ENCODE results near the gene TRAPPC10. TPM values are rescaled to one million over a fixed set of nuclear protein-coding genes. Genes with fewer than 3 reads are reported as not detected.

Gene TRAPPC10
- total and polyA plus RNA-seq, 5 donors from 2014 or later: 13.5 to 132 (median 17.9) TPM

DNA sequence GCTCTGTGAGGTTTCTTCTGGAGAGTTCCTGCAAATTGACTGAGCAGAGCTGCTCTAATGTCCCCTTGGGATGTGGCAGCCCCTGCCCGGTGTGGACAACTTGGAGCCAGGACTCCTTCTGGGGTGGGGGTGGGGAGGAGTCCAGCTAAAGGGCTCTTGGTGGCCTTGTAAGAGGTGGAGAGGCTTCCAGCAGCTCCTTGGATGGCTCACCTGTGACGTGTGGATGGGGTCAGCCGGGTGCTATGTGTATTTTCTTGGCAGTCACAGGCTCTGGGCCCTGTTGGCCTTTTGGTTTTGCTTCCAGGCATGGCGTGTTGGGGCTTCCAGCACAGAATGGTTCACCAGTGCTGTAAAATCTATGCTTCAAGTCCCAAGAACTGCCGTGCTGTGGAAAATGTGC, 38.2 kb downstream of the TRAPPC10 start:
- ATAC-seq (ENCODE audit: low read depth in 2 of 2) (no peak), DNase-seq (no peak)
- H3K27ac Mint-ChIP-seq: peak overlapping the region in 2 of 3 donors; percentile 82 to 91
- H3K9me3 Mint-ChIP-seq: peaks cover 0 to 2% (median 0%) of the 10 kb centered on the region in 7 donors
- no peaks in the 10 kb centered on the region for H3K27me3 Mint-ChIP-seq
- H3K4me3 ChIP-seq (ENCODE audit: low read depth, low read length): no peak overlapping the region
- peaks cover 68% of the 10 kb centered on the region for H3K36me3 ChIP-seq (ENCODE audit: control insufficient read depth, insufficient read depth, low read length)
- H3K27me3 ChIP-seq (ENCODE audit: control insufficient read depth, insufficient read depth, low read length): no peaks in the 10 kb centered on the region
- H3K4me3 Mint-ChIP-seq: no peak overlapping the region
- H3K4me1 ChIP-seq (ENCODE audit: control insufficient read depth, insufficient read depth, low read length, poor library complexity, severe bottlenecking): no peaks in the 10 kb centered on the region
- no peak overlapping the region for H3K27ac ChIP-seq (ENCODE audit: insufficient read depth, low read length, poor library complexity, severe bottlenecking)
- H3K4me1 Mint-ChIP-seq: peaks cover 9 to 32% (median 20%) of the 10 kb centered on the region in 4 donors
- H3K9me3 ChIP-seq (ENCODE audit: control insufficient read depth in 2 of 2, low read length in 2 of 2): no peaks in the 10 kb centered on the region
- H3K36me3 Mint-ChIP-seq: peaks cover 16% of the 10 kb centered on the region

DNA sequence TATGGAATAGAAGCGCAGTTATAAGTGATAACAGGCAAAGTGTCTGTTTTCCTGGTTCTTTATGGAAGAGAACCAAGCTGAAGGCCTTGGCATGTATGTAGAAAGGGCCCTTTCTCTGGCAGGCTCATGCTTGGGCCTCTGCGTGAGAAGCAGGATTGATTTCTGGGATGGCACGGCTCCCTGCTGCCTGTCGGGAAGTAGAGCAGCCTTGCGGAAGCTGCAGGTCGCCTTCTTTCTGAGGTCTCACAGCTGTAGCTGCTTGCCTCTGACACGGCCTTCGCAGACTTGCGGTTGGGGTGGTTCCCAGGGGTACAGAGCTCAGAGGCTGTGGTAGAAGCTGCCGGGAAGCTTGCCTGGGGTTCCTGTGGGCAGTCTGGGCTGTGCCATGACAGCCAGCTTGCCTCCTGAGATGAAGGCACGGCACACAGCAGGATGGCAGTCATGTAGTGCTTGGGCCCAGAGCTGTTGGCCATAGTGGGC, 39.4 kb downstream of the TRAPPC10 start:
- H3K27me3 ChIP-seq (ENCODE audit: control insufficient read depth, insufficient read depth, low read length): no peaks in the 10 kb centered on the region
- DNase-seq (no peak), ATAC-seq (ENCODE audit: low read depth in 2 of 2) (no peak)
- Mint-ChIP-seq H3K36me3 (peaks cover 25% of the 10 kb centered on the region), H3K27me3 (no peaks in the 10 kb centered on the region), H3K9me3 (peaks cover 0 to 2% (median 0%) of the 10 kb centered on the region in 7 donors), H3K4me1 (peaks cover 9 to 30% (median 17%) of the 10 kb centered on the region in 4 donors), H3K27ac (peak overlapping the region in 1 of 3 donors; percentile 36), H3K4me3 (no peak overlapping the region)
- peaks cover 81% of the 10 kb centered on the region for H3K36me3 ChIP-seq (ENCODE audit: control insufficient read depth, insufficient read depth, low read length)
- H3K9me3 ChIP-seq (ENCODE audit: control insufficient read depth in 2 of 2, low read length in 2 of 2): no peaks in the 10 kb centered on the region
- no peak overlapping the region for H3K27ac ChIP-seq (ENCODE audit: insufficient read depth, low read length, poor library complexity, severe bottlenecking)
- no peak overlapping the region for H3K4me3 ChIP-seq (ENCODE audit: low read depth, low read length)
- no peaks in the 10 kb centered on the region for H3K4me1 ChIP-seq (ENCODE audit: control insufficient read depth, insufficient read depth, low read length, poor library complexity, severe bottlenecking)

DNA sequence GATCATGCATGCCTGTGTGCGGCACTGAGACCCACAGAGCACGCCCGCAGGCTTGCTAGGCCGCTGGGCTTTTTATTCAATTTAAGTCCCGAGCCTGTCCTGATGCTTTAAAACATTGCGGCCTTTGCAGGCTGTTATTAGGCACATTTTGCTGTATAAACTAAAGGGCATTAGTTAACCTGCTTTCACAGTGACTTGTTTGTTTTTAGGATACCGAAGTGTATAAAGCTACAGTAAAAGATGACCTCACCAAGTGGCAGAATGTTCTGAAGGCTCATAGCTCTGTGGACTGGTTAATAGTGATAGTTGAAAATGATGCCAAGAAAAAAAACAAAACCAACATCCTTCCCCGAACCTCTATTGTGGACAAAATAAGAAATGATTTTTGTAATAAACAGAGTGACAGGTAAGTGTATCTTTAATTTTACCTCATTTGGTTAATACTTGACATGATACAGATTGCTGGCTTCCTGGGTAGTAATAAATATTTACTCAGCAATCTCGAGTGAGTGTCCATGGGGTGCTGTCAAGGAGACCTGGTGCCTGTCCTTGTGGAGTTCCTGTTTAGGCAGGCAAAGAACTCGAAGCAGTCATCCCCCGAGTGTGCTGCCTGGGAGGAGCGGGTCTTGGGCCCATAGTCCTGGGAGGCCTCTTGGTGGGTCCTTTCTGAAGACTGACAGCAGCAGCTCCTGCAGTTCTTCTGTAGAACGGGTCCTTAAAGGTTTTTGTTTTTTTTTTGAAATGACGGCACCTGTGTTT, 40.1 kb downstream of the TRAPPC10 start:
- DNase-seq: no peak
- peaks cover 31% of the 10 kb centered on the region for H3K36me3 Mint-ChIP-seq
- H3K27me3 ChIP-seq (ENCODE audit: control insufficient read depth, insufficient read depth, low read length): no peaks in the 10 kb centered on the region
- H3K27ac ChIP-seq (ENCODE audit: insufficient read depth, low read length, poor library complexity, severe bottlenecking): no peak overlapping the region
- H3K27me3 Mint-ChIP-seq: no peaks in the 10 kb centered on the region
- H3K4me3 Mint-ChIP-seq: no peak overlapping the region
- peaks cover 0 to 2% (median 0%) of the 10 kb centered on the region in 7 donors for H3K9me3 Mint-ChIP-seq
- peaks cover 9 to 33% (median 21%) of the 10 kb centered on the region in 4 donors for H3K4me1 Mint-ChIP-seq
- H3K27ac Mint-ChIP-seq: peak overlapping the region in 2 of 3 donors; percentile 40 to 78
- H3K9me3 ChIP-seq (ENCODE audit: control insufficient read depth in 2 of 2, low read length in 2 of 2): no peaks in the 10 kb centered on the region
- ATAC-seq (ENCODE audit: low read depth in 2 of 2): no peak
- H3K36me3 ChIP-seq (ENCODE audit: control insufficient read depth, insufficient read depth, low read length): peaks cover 82% of the 10 kb centered on the region
- H3K4me1 ChIP-seq (ENCODE audit: control insufficient read depth, insufficient read depth, low read length, poor library complexity, severe bottlenecking): no peaks in the 10 kb centered on the region
- no peak overlapping the region for H3K4me3 ChIP-seq (ENCODE audit: low read depth, low read length)

DNA sequence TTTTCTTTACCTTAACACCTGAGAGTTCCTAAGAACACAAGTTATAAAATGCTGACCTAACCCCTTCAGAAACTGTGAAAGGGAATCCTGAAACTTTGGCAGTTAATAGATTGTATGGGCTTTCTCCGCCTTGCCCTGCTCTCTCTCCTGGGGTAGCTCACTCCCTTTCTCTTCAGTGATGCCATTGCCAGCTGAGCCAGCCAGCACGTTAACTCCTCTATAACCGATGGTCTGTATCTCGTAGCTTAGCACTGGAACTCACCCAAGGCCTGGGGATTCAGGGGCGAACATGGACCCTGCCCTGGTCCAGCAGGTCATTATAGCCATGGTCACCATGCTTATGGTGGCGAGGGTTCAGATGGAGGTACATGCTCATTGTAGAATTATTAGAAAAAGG, 40.7 kb downstream of the TRAPPC10 start:
- no peaks in the 10 kb centered on the region for H3K27me3 Mint-ChIP-seq
- ATAC-seq (ENCODE audit: low read depth in 2 of 2) (no peak), DNase-seq (no peak)
- Histone ChIP-seq H3K9me3 (ENCODE audit: control insufficient read depth in 2 of 2, low read length in 2 of 2) (no peaks in the 10 kb centered on the region), H3K4me3 (ENCODE audit: low read depth, low read length) (no peak overlapping the region), H3K27me3 (ENCODE audit: control insufficient read depth, insufficient read depth, low read length) (no peaks in the 10 kb centered on the region), H3K27ac (ENCODE audit: insufficient read depth, low read length, poor library complexity, severe bottlenecking) (no peak overlapping the region), H3K36me3 (ENCODE audit: control insufficient read depth, insufficient read depth, low read length) (peaks cover 87% of the 10 kb centered on the region), H3K4me1 (ENCODE audit: control insufficient read depth, insufficient read depth, low read length, poor library complexity, severe bottlenecking) (no peaks in the 10 kb centered on the region)
- H3K4me1 Mint-ChIP-seq: peaks cover 4 to 32% (median 19%) of the 10 kb centered on the region in 4 donors
- H3K27ac Mint-ChIP-seq: peak overlapping the region; percentile 40 to 79 (median 78)
- H3K4me3 Mint-ChIP-seq: no peak overlapping the region
- peaks cover 0 to 2% (median 0%) of the 10 kb centered on the region in 7 donors for H3K9me3 Mint-ChIP-seq
- peaks cover 34% of the 10 kb centered on the region for H3K36me3 Mint-ChIP-seq

DNA sequence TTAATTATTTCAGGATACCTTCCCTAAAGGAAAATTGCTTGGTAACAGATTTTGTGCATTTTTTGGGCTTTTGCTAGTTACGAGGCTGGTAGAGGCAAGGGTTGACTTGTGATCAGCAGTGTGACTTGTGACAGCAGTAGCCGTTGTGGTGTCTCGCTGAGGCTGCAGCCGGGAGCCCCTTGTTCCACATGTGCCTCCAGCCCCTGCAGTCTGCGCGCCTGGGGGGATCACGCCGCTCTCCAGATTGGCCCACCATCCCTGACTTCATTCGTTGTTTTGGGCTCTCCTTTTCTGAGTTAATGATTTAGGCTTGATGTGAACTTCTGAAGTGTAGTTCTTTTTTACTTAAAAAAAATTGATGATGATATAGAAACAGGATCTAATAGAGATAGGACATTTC, 41.5 kb downstream of the TRAPPC10 start:
- H3K27me3 ChIP-seq (ENCODE audit: control insufficient read depth, insufficient read depth, low read length): no peaks in the 10 kb centered on the region

DNA sequence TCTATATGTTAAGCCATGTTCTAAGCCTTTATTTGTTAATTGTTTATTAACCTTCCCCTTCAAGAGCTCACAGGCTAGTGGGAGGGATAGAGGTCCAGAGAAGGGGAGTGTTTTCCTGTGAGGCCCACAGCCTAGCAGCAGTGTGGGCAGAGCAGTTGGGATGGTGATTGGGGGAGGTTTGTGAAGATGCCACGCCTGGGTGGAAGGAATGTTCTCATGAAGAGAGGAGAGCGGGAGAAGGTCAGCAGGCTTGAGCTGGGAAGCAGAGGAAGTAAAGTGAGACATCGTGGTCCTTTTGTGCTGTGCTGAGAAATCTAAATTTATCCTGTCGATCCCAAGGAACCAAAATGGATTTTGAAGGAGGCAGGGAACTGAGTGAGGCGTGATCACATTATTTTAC, 42.6 kb downstream of the TRAPPC10 start:
- no peak for DNase-seq
- Histone ChIP-seq H3K4me3 (ENCODE audit: low read depth, low read length) (no peak overlapping the region), H3K4me1 (ENCODE audit: control insufficient read depth, insufficient read depth, low read length, poor library complexity, severe bottlenecking) (no peaks in the 10 kb centered on the region), H3K27me3 (ENCODE audit: control insufficient read depth, insufficient read depth, low read length) (no peaks in the 10 kb centered on the region), H3K36me3 (ENCODE audit: control insufficient read depth, insufficient read depth, low read length) (peaks cover 87% of the 10 kb centered on the region), H3K9me3 (ENCODE audit: control insufficient read depth in 2 of 2, low read length in 2 of 2) (no peaks in the 10 kb centered on the region), H3K27ac (ENCODE audit: insufficient read depth, low read length, poor library complexity, severe bottlenecking) (no peak overlapping the region)
- H3K4me3 Mint-ChIP-seq: no peak overlapping the region
- H3K27ac Mint-ChIP-seq: peak overlapping the region; percentile 3 to 84 (median 37)
- no peaks in the 10 kb centered on the region for H3K27me3 Mint-ChIP-seq
- ATAC-seq (ENCODE audit: low read depth in 2 of 2): no peak
- peaks cover 46% of the 10 kb centered on the region for H3K36me3 Mint-ChIP-seq
- no peaks in the 10 kb centered on the region for H3K9me3 Mint-ChIP-seq
- peaks cover 4 to 25% (median 18%) of the 10 kb centered on the region in 4 donors for H3K4me1 Mint-ChIP-seq

More for the DNA sequence above, 41.5 kb downstream of the TRAPPC10 start:
- Histone ChIP-seq H3K27ac (ENCODE audit: insufficient read depth, low read length, poor library complexity, severe bottlenecking) (no peak overlapping the region), H3K9me3 (ENCODE audit: control insufficient read depth in 2 of 2, low read length in 2 of 2) (no peaks in the 10 kb centered on the region), H3K4me1 (ENCODE audit: control insufficient read depth, insufficient read depth, low read length, poor library complexity, severe bottlenecking) (no peaks in the 10 kb centered on the region), H3K4me3 (ENCODE audit: low read depth, low read length) (no peak overlapping the region), H3K36me3 (ENCODE audit: control insufficient read depth, insufficient read depth, low read length) (peaks cover 84% of the 10 kb centered on the region)
- Mint-ChIP-seq H3K4me1 (peaks cover 4 to 35% (median 22%) of the 10 kb centered on the region in 4 donors), H3K36me3 (peaks cover 40% of the 10 kb centered on the region), H3K9me3 (peaks cover 0 to 2% (median 0%) of the 10 kb centered on the region in 7 donors), H3K27ac (peak overlapping the region in 2 of 3 donors; percentile 12 to 62), H3K4me3 (no peak overlapping the region), H3K27me3 (no peaks in the 10 kb centered on the region)
- ATAC-seq (ENCODE audit: low read depth in 2 of 2) (no peak), DNase-seq (no peak)

DNA sequence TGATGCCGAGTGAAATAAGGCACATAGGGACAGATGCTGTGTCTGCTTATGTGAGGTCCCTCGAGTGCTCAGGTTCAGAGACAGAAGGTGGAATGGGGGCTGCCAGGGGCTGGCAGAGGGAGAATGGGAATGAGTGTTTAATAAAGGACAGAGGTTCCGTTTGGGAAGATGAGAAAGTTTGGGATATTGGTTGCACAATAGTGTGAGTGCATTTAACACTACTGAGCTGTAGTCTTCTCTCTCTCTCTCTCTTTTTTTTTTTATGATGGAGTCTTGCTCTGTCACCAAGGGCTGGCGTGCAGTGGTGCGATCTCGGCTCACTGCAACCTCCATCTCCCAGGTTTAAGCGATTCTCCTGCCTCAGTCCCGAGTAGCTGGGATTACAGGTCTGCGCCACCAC, 44.9 kb downstream of the TRAPPC10 start:
- H3K4me3 Mint-ChIP-seq: no peak overlapping the region
- no peaks in the 10 kb centered on the region for H3K9me3 Mint-ChIP-seq
- H3K9me3 ChIP-seq (ENCODE audit: control insufficient read depth in 2 of 2, low read length in 2 of 2): no peaks in the 10 kb centered on the region
- peaks cover 49% of the 10 kb centered on the region for H3K36me3 Mint-ChIP-seq
- H3K4me3 ChIP-seq (ENCODE audit: low read depth, low read length): no peak overlapping the region
- no peaks in the 10 kb centered on the region for H3K4me1 ChIP-seq (ENCODE audit: control insufficient read depth, insufficient read depth, low read length, poor library complexity, severe bottlenecking)
- no peaks in the 10 kb centered on the region for H3K27me3 Mint-ChIP-seq
- peaks cover 4 to 22% (median 16%) of the 10 kb centered on the region in 4 donors for H3K4me1 Mint-ChIP-seq
- H3K27ac Mint-ChIP-seq: peak overlapping the region; percentile 3 to 73 (median 37)
- H3K27ac ChIP-seq (ENCODE audit: insufficient read depth, low read length, poor library complexity, severe bottlenecking): peak overlapping the region; percentile 17
- DNase-seq: no peak
- peaks cover 87% of the 10 kb centered on the region for H3K36me3 ChIP-seq (ENCODE audit: control insufficient read depth, insufficient read depth, low read length)
- no peaks in the 10 kb centered on the region for H3K27me3 ChIP-seq (ENCODE audit: control insufficient read depth, insufficient read depth, low read length)
- no peak for ATAC-seq (ENCODE audit: low read depth in 2 of 2)
